Measurements from ENCODE around the gene PGRMC1.
"Not testable (repeated sequence)": the region's sequence is repeated elsewhere in the genome, so short reads cannot be mapped to it uniquely, and the experiment has no call there.

PGRMC1 gene

DNA sequence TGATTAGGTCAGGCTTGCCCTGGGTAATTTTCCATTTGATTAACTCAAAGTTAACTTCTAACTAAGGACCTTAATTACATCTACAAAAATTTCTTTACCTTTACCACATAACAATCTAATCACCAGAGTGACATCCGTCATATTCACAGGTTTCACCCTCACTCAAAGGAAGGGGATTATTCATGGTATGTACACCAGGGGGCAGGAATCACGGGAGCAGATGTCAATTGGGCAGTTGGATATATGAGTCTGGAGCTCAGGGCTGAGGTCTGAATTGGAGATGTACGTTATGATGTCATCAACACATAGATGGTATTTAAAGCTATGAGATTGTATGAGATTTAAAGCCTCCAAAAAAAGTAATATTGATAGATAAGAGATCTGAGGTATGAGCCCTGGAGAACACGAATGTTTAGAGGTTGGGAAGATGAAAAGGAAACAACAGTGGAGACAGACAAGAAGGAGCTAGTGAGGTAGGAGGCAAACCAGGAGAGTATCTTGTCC lies 52.9 kb downstream of the PGRMC1 start:
- Histone ChIP-seq H2BK120ac (ENCODE audit: low read depth, low read length) (no peak overlapping the region), H3K27me3 (ENCODE audit: control insufficient read depth in 1 of 2, insufficient read depth in 1 of 2, low read length in 2 of 2) (peaks cover 0 to 14% of the 10 kb centered on the region in 2 experiments), H4K91ac (ENCODE audit: low read length) (no peak overlapping the region), H2BK12ac (ENCODE audit: low read length in 2 of 2) (no peak overlapping the region), H2AK5ac (ENCODE audit: low read length, severe bottlenecking) (no peak overlapping the region), H3K27ac (ENCODE audit: low read length, poor library complexity, severe bottlenecking) (no peak overlapping the region), H3K9ac (ENCODE audit: low read length) (no peak overlapping the region), H4K8ac (ENCODE audit: low read length) (no peak overlapping the region), H3K23ac (ENCODE audit: low read length in 2 of 2) (no peak overlapping the region), H2BK5ac (ENCODE audit: low read depth, low read length, poor library complexity, severe bottlenecking) (no peak overlapping the region), H2AFZ (ENCODE audit: low read depth, low read length) (no peak overlapping the region), H3K4me1 (ENCODE audit: control insufficient read depth, insufficient read depth, low read depth, low read length) (no peaks in the 10 kb centered on the region), H3K4ac (ENCODE audit: low read depth in 1 of 2, low read length in 2 of 2) (no peak overlapping the region), H3K4me2 (ENCODE audit: low read length, poor library complexity, severe bottlenecking) (no peak overlapping the region), H3K4me3 (ENCODE audit: insufficient read depth in 1 of 2, low read depth in 1 of 2, low read length in 2 of 2) (no peak overlapping the region), H3K18ac (ENCODE audit: low read depth in 1 of 2, low read length in 2 of 2) (no peak overlapping the region), H3K14ac (ENCODE audit: low read length in 2 of 2) (no peak overlapping the region), H3K36me3 (ENCODE audit: control insufficient read depth in 1 of 2, insufficient read depth in 2 of 2, low read depth in 1 of 2, low read length in 2 of 2) (no peaks in the 10 kb centered on the region), H3K9me3 (ENCODE audit: control insufficient read depth, low read length) (no peaks in the 10 kb centered on the region), H2BK15ac (ENCODE audit: low read depth, poor library complexity, severe bottlenecking) (no peak overlapping the region), H3K79me1 (replicated peaks; ENCODE audit: low read length, poor library complexity, severe bottlenecking) (no peaks in the 10 kb centered on the region)
- DNase-seq: no peak
- 77% methylated on average over 3 of the region's 4 CpGs for WGBS

GRCh38 chrX:119290476-119290875 lies 54.4 kb downstream of the PGRMC1 start:
- Histone ChIP-seq H3K23ac (ENCODE audit: low read length in 2 of 2) (no peak overlapping the region), H3K14ac (ENCODE audit: low read length in 2 of 2) (no peak overlapping the region), H3K4me3 (ENCODE audit: insufficient read depth in 1 of 2, low read depth in 1 of 2, low read length in 2 of 2) (no peak overlapping the region), H3K4ac (ENCODE audit: low read depth in 1 of 2, low read length in 2 of 2) (no peak overlapping the region), H2AK5ac (ENCODE audit: low read length, severe bottlenecking) (no peak overlapping the region), H3K4me1 (ENCODE audit: control insufficient read depth, insufficient read depth, low read depth, low read length) (no peaks in the 10 kb centered on the region), H2BK15ac (ENCODE audit: low read depth, poor library complexity, severe bottlenecking) (no peak overlapping the region), H3K27ac (ENCODE audit: low read length, poor library complexity, severe bottlenecking) (no peak overlapping the region), H2BK120ac (ENCODE audit: low read depth, low read length) (no peak overlapping the region), H2BK12ac (ENCODE audit: low read length in 2 of 2) (no peak overlapping the region), H4K8ac (ENCODE audit: low read length) (no peak overlapping the region), H3K27me3 (ENCODE audit: control insufficient read depth in 1 of 2, insufficient read depth in 1 of 2, low read length in 2 of 2) (peaks cover 0 to 10% of the 10 kb centered on the region in 2 experiments), H3K79me1 (replicated peaks; ENCODE audit: low read length, poor library complexity, severe bottlenecking) (no peaks in the 10 kb centered on the region), H2AFZ (ENCODE audit: low read depth, low read length) (no peak overlapping the region), H3K9ac (ENCODE audit: low read length) (no peak overlapping the region), H4K91ac (ENCODE audit: low read length) (no peak overlapping the region), H3K4me2 (ENCODE audit: low read length, poor library complexity, severe bottlenecking) (no peak overlapping the region), H3K36me3 (ENCODE audit: control insufficient read depth in 1 of 2, insufficient read depth in 2 of 2, low read depth in 1 of 2, low read length in 2 of 2) (no peaks in the 10 kb centered on the region), H3K18ac (ENCODE audit: low read depth in 1 of 2, low read length in 2 of 2) (no peak overlapping the region), H2BK5ac (ENCODE audit: low read depth, low read length, poor library complexity, severe bottlenecking) (no peak overlapping the region), H3K9me3 (ENCODE audit: control insufficient read depth, low read length) (no peaks in the 10 kb centered on the region)
- DNase-seq: no peak

- H3K9me3 ChIP-seq (ENCODE audit: control insufficient read depth, low read length); H3K4me2 ChIP-seq (ENCODE audit: low read length, poor library complexity, severe bottlenecking); H2AK5ac ChIP-seq (ENCODE audit: low read length, severe bottlenecking); H3K27me3 ChIP-seq (ENCODE audit: control insufficient read depth in 1 of 2, insufficient read depth in 1 of 2, low read length in 2 of 2); H2BK5ac ChIP-seq (ENCODE audit: low read depth, low read length, poor library complexity, severe bottlenecking); H3K4ac ChIP-seq (ENCODE audit: low read depth in 1 of 2, low read length in 2 of 2); DNase-seq; H2BK15ac ChIP-seq (ENCODE audit: low read depth, poor library complexity, severe bottlenecking); H2AFZ ChIP-seq (ENCODE audit: low read depth, low read length); H3K27ac ChIP-seq (ENCODE audit: low read length, poor library complexity, severe bottlenecking); H3K9ac ChIP-seq (ENCODE audit: low read length); H4K8ac ChIP-seq (ENCODE audit: low read length); H4K91ac ChIP-seq (ENCODE audit: low read length); H3K14ac ChIP-seq (ENCODE audit: low read length in 2 of 2); H3K4me1 ChIP-seq (ENCODE audit: control insufficient read depth, insufficient read depth, low read depth, low read length); H3K36me3 ChIP-seq (ENCODE audit: control insufficient read depth in 1 of 2, insufficient read depth in 2 of 2, low read depth in 1 of 2, low read length in 2 of 2); H3K4me3 ChIP-seq (ENCODE audit: insufficient read depth in 1 of 2, low read depth in 1 of 2, low read length in 2 of 2); H3K79me1 ChIP-seq (replicated peaks; ENCODE audit: low read length, poor library complexity, severe bottlenecking); H3K18ac ChIP-seq (ENCODE audit: low read depth in 1 of 2, low read length in 2 of 2); H3K23ac ChIP-seq (ENCODE audit: low read length in 2 of 2); H2BK120ac ChIP-seq (ENCODE audit: low read depth, low read length); H2BK12ac ChIP-seq (ENCODE audit: low read length in 2 of 2): not testable (repeated sequence)
- WGBS: 100% methylated on average over 1 of the region's 2 CpGs
Measured at GRCh38 chrX:119291246-119291645, 55.2 kb downstream of the PGRMC1 start.

- Histone ChIP-seq H2BK5ac (ENCODE audit: low read depth, low read length, poor library complexity, severe bottlenecking) (no peak overlapping the region), H3K79me1 (replicated peaks; ENCODE audit: low read length, poor library complexity, severe bottlenecking) (no peaks in the 10 kb centered on the region), H2AK5ac (ENCODE audit: low read length, severe bottlenecking) (no peak overlapping the region), H3K27me3 (ENCODE audit: control insufficient read depth in 1 of 2, insufficient read depth in 1 of 2, low read length in 2 of 2) (peaks cover 0 to 13% of the 10 kb centered on the region in 2 experiments), H3K4me1 (ENCODE audit: control insufficient read depth, insufficient read depth, low read depth, low read length) (no peaks in the 10 kb centered on the region), H3K36me3 (ENCODE audit: control insufficient read depth in 1 of 2, insufficient read depth in 2 of 2, low read depth in 1 of 2, low read length in 2 of 2) (no peaks in the 10 kb centered on the region), H3K27ac (ENCODE audit: low read length, poor library complexity, severe bottlenecking) (no peak overlapping the region), H2AFZ (ENCODE audit: low read depth, low read length) (no peak overlapping the region), H3K23ac (ENCODE audit: low read length in 2 of 2) (no peak overlapping the region), H3K4ac (ENCODE audit: low read depth in 1 of 2, low read length in 2 of 2) (no peak overlapping the region), H2BK15ac (ENCODE audit: low read depth, poor library complexity, severe bottlenecking) (no peak overlapping the region), H2BK120ac (ENCODE audit: low read depth, low read length) (no peak overlapping the region), H3K4me3 (ENCODE audit: insufficient read depth in 1 of 2, low read depth in 1 of 2, low read length in 2 of 2) (no peak overlapping the region), H3K14ac (ENCODE audit: low read length in 2 of 2) (no peak overlapping the region), H3K4me2 (ENCODE audit: low read length, poor library complexity, severe bottlenecking) (no peak overlapping the region), H4K91ac (ENCODE audit: low read length) (no peak overlapping the region), H3K9ac (ENCODE audit: low read length) (no peak overlapping the region), H4K8ac (ENCODE audit: low read length) (no peak overlapping the region), H3K9me3 (ENCODE audit: control insufficient read depth, low read length) (peaks cover 4% of the 10 kb centered on the region), H3K18ac (ENCODE audit: low read depth in 1 of 2, low read length in 2 of 2) (no peak overlapping the region), H2BK12ac (ENCODE audit: low read length in 2 of 2) (no peak overlapping the region)
- DNase-seq: no peak
Measured at GRCh38 chrX:119292445-119292844, 56.4 kb downstream of the PGRMC1 start.
